Fibroblast of lung (primary cell): ENCODE results near the gene RPS6KA2.

Source experiments
- EZH2 ChIP-seq: IDR thresholded peaks from 2 replicates; pipeline ENCODE4 v1.5.1; 2012; ENCODE audit warnings: low read length, control low read depth, mild to moderate bottlenecking; ENCODE audit errors: missing control alignments
- TF ChIP-seq, protein P1 (sequence below), 2 donors: IDR thresholded peaks in 1 of 2; conservative IDR thresholded peaks in 1 of 2; 1 replicate in 1 of 2; 2 replicates in 1 of 2; pipeline ENCODE4 v1.5.1; 2011 to 2012; ENCODE audit warnings: low read length in 2 of 2, control low read depth in 1 of 2, inconsistent platforms in 1 of 2, low read depth in 1 of 2, mild to moderate bottlenecking in 1 of 2

DNA sequence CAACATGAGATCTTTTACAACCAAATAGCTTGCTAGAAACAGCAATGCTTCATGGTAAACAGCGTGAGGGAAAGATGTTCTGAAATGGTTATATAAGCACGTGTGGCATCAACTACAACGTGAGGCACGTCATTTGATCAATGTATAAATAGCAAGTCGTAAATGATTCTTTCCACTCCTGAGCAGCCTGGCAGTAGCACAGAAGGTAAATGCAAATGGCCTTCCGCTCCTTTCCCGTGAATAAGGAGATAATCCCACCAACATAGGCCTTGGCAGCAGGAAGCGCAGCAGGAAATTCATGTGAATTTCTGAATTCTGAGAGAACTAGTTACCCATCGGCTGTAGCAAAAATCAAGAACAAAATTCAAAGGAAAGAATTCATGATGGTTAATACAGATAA, 17.0 kb downstream of the RPS6KA2 start:
- TF ChIP-seq, protein P1, sequence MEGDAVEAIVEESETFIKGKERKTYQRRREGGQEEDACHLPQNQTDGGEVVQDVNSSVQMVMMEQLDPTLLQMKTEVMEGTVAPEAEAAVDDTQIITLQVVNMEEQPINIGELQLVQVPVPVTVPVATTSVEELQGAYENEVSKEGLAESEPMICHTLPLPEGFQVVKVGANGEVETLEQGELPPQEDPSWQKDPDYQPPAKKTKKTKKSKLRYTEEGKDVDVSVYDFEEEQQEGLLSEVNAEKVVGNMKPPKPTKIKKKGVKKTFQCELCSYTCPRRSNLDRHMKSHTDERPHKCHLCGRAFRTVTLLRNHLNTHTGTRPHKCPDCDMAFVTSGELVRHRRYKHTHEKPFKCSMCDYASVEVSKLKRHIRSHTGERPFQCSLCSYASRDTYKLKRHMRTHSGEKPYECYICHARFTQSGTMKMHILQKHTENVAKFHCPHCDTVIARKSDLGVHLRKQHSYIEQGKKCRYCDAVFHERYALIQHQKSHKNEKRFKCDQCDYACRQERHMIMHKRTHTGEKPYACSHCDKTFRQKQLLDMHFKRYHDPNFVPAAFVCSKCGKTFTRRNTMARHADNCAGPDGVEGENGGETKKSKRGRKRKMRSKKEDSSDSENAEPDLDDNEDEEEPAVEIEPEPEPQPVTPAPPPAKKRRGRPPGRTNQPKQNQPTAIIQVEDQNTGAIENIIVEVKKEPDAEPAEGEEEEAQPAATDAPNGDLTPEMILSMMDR (conservative IDR thresholded peaks at IDR 0.05 in 1 of 2, IDR thresholded peaks at IDR 0.05 in 1 of 2; ENCODE audit: low read depth in 1 of 2, low read length in 2 of 2): no peak
- TF ChIP-seq EZH2: no peak
